NB4 (cell line): Measurements from ENCODE around the gene KCNE2.

Experiments used
- DNase-seq: peaks from one replicate; pipeline ENCODE4 v3.0.0; 2010; ENCODE audit warnings: low read depth
- H3K4me3 ChIP-seq: one replicate; pipeline ENCODE4 v1.5.1; 2011; ENCODE audit warnings: mild to moderate bottlenecking, low read depth, low read length, moderate library complexity
- CTCF ChIP-seq: IDR thresholded peaks from one replicate; pipeline ENCODE4 v1.5.1; 2012; ENCODE audit warnings: low read depth, low read length
- MAX ChIP-seq: IDR thresholded peaks from 2 replicates; pipeline ENCODE4 v1.6.1; 2011; ENCODE audit warnings: low read depth, low read length
- MYC ChIP-seq: IDR thresholded peaks from 2 replicates; pipeline ENCODE4 v1.6.1; 2011; ENCODE audit warnings: low read depth, low read length
- POLR2A ChIP-seq: IDR thresholded peaks from 2 replicates; pipeline ENCODE4 v1.6.1; 2011; ENCODE audit warnings: mild to moderate bottlenecking; ENCODE audit not compliant: insufficient read length; ENCODE audit errors: extremely low read depth

The KCNE2 gene

GRCh38 chr21:34345892-34346291 lies 17.9 kb upstream of the KCNE2 start:
- TF ChIP-seq POLR2A = no peak
- DNase-seq = no peak
- H3K4me3 ChIP-seq = no peak overlapping the region

- TF ChIP-seq MAX (no peak), CTCF (no peak), POLR2A (no peak), MYC (no peak)
- DNase-seq = no peak
- no peak overlapping the region for H3K4me3 ChIP-seq
Measured at GRCh38 chr21:34348890-34349519, 14.8 kb upstream of the KCNE2 start.

- TF ChIP-seq POLR2A = no peak
- peak; percentile 27; the same call in 1 of the 2 replicates for TF ChIP-seq MYC
- peak; percentile 56 for TF ChIP-seq CTCF
- TF ChIP-seq MAX = peak; percentile 68
- DNase-seq = peak; percentile 69
- no peak overlapping the region for H3K4me3 ChIP-seq
Measured at GRCh38 chr21:34351786-34352241, 12.0 kb upstream of the KCNE2 start.

- TF ChIP-seq POLR2A (no peak), CTCF (no peak), MYC (no peak), MAX (no peak)
- H3K4me3 ChIP-seq = no peak overlapping the region
- no peak for DNase-seq
Measured at GRCh38 chr21:34352556-34352955, 11.2 kb upstream of the KCNE2 start.

DNA sequence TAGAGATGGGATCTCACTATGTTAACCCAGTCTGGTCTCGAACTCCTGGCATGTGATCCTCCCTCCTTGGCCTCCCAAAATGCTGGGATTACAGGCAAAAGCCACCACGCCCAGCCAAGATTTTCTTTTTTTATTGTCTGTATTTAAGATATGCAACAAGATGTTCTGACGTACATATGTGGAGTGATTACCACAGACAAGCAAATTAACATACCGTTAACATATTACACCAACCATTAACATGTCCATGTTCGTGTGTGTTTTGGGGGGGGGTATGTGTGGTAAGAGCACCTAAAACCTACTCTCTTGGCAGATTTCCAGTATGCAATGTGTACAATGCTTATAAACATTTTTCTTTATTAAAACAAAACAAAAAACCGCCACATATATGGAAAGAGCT lies 10.6 kb upstream of the KCNE2 start:
- TF ChIP-seq MYC (no peak), CTCF (no peak), MAX (no peak), POLR2A (no peak)
- no peak overlapping the region for H3K4me3 ChIP-seq
- DNase-seq = no peak

- H3K4me3 ChIP-seq = no peak overlapping the region
- DNase-seq = no peak
- TF ChIP-seq CTCF (no peak), MAX (no peak), POLR2A (no peak), MYC (no peak)
Measured at GRCh38 chr21:34354836-34355235, 9.0 kb upstream of the KCNE2 start.

DNA sequence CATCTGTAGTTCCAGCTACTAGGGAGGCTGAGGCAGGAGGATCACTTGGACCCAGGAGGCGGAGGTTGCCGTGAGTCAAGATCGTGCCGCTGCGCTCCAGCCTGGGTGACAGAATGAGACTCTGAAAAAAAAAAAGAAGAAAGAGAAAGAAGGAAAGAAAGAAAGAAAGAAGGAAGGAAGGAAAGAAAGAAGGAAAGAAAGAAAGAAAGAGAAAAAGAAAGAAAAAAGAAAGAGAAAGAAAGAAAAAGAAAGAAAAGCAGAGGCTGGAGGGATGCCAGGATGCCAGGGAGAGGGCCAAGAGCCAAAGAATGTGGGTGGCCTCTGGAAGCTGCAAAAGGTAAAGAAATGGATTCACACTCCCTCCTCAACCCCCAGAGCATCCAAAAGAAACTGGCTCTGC lies 8.2 kb upstream of the KCNE2 start:
- no peak for DNase-seq
- H3K4me3 ChIP-seq = no peak overlapping the region
- TF ChIP-seq MYC (no peak), MAX (no peak), POLR2A (no peak), CTCF (no peak)
